Right cardiac atrium (tissue), 5 donors: Measurements from ENCODE around the gene YWHAQ. TPM values are rescaled to one million over a fixed set of nuclear protein-coding genes. Genes with fewer than 3 reads are reported as not detected.
A peak's percentile ranks its signal among the peaks of the same experiment; 100 is the strongest.
"Not testable (repeated sequence)": the region's sequence is repeated elsewhere in the genome, so short reads cannot be mapped to it uniquely, and the experiment has no call there.

Experiments
- ATAC-seq, 2 donors: fragments of 200-7000 bp; cut with Tn5 transposase; one replicate each; pipeline versions ENCODE4 v1.8.0 to v1.9.1; 2020; ENCODE audit warnings: moderate library complexity in 2 of 2, mild to moderate bottlenecking in 1 of 2
- DNase-seq, 3 donors: peaks; one replicate each; pipeline ENCODE4 v3.0.0-alpha.2; 2020
- H3K27ac ChIP-seq: one replicate; pipeline ENCODE4 v1.5.1; 2013; ENCODE audit warnings: mild to moderate bottlenecking, low read length, control low read depth, moderate library complexity
- H3K27me3 ChIP-seq: one replicate; pipeline ENCODE4 v1.6.1; 2013; ENCODE audit not compliant: control insufficient read depth, insufficient read depth
- H3K4me1 ChIP-seq: one replicate; pipeline ENCODE4 v1.6.1; 2013; ENCODE audit warnings: low read length; ENCODE audit not compliant: control insufficient read depth, insufficient read depth
- H3K4me3 ChIP-seq: one replicate; pipeline ENCODE4 v1.5.1; 2013; ENCODE audit warnings: low read length, control low read depth
- H3K9me3 ChIP-seq: one replicate; pipeline ENCODE4 v1.6.1; 2013; ENCODE audit warnings: low read length; ENCODE audit not compliant: control insufficient read depth
- WGBS: extraction: QIAGEN DNeasy Blood & Tissue Kit; methylation state at CpG from one replicate; pipeline ENCODE4 v1.1.7; 2013; 5-methylcytosine and 5-hydroxymethylcytosine counted together
- intact Hi-C, 4 donors: fragments of 100-400 bp; cut with DNase I; formaldehyde crosslinking; loops; one replicate each; pipeline versions ENCODE4 v1.11.0 to v1.14.0; 2022 to 2023
- polyA plus RNA-seq: library from polyadenylated mRNA; stranded (reverse); fragments of 200-250 nt; gene quantifications from one replicate; pipeline ENCODE4 v1.2.3, GENCODE V29; 2013
- total RNA-seq, 4 donors: library from RNA; stranded (reverse); fragmentation: NEBNext Ultra II Directional; extraction: Animal tissue kit (Norgen Biotek cat#: 25700); gene quantifications; one replicate each; pipeline ENCODE4 v1.2.1, GENCODE V29; 2021
- donor health status: healthy with polysubstance abuse.
- donor health status: DM: no; HTN: yes; CAD: no.
- donor health status: DM: no; HTN: no; CAD: no.
- donor health status: DM: no; HTN: yes; CAD: no; lungs with severe emphysema.
- donor health status: DM: yes; HTN: yes; CAD: no.

The YWHAQ gene
- total and polyA plus RNA-seq, 5 donors = 128 to 201 (median 158) TPM

DNA sequence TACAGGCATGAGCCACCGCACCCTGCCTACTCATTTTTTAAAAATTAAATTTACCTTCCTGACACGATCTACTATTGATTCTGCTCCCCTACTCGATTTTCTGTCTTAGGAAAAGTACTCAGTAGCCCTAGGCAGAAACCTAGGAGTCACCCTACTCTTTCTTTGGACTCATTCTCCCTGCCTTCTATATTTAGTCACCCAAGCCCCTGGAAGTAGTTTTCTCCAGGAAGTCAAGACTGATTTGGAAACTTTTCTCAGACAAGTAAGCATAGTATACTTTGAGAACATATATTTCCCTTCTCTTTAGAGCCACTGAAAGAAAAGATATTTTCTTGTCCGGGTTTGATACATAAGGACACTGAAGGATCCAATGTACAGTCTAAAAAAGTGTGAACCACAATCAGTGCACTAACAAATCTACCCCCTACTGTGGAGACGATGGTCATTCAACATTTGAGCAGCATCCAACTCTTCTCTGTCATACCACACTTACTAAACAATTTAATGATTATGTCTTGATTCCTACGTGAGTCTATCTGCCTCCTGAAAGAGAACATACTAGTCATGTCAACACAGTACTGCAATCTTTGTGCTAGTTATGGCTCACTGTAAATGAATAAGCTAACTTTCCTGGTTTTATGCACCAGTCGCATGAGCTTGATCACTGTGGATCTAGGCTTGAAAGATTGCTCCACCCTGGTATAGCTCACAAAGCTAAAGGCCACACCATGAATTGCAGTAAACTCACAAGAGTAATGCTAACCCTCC is 19.8 kb downstream of the YWHAQ start:
- Histone ChIP-seq H3K27me3 (no peaks in the 10 kb centered on the region), H3K4me1 (peaks cover 11% of the 10 kb centered on the region), H3K27ac (no peak overlapping the region), H3K9me3 (no peaks in the 10 kb centered on the region), H3K4me3 (no peak overlapping the region)
- intact Hi-C loops = loop anchor here in 1 of 4 donors (10.0 kb wide), 1 partner anchor 46 kb away; no protein-coding TSS in a partner anchor
- ATAC-seq (no peak), DNase-seq (no peak)
- WGBS = 69% methylated on average over 7 of the region's 7 CpGs

DNA sequence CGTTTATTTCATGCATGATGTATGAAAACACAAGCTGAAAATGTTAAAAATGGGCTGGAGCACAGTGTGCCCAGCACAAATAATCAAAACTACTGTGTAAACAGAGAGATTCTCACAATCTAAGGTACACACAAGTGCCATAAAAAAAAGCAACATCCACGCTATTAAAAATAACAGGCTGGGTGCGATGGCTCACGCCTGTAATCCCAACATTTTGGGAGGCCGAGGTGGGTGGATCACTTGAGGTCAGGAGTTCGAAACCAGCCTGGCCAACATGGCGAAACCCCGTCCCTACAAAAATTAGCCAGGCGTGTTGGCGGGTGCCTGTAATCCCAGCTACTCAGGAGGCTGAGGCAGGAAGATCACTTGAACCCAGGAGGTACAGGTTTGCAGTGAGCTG is 22.3 kb downstream of the YWHAQ start:
- Histone ChIP-seq H3K4me3 (peak overlapping the region; percentile 23), H3K27ac (peak overlapping the region; percentile 89)
- intact Hi-C loops, H3K9me3 ChIP-seq, H3K4me1 ChIP-seq, H3K27me3 ChIP-seq, ATAC-seq, DNase-seq: not testable (repeated sequence)
- 73% methylated on average over 10 of the region's 10 CpGs for WGBS

DNA sequence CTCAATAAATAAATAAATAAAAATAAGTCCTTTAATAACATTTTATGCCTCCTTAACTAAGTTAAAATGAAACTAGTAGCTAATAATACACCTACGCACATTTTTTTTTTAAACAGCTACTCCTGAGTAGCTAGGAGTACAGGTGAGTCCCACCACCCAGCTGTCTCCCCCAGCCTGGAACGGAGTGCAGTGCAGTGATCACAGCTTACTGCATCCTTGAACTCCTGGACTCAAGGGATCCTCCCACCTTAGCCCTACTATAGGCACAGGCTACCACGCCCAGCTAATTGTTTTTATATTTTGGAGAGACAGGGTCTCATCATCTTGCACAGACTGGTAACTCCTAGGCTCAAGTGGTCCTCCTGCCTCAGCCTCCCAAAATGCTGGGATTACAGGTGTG is 28.4 kb downstream of the YWHAQ start:
- Histone ChIP-seq H3K27ac (no peak overlapping the region), H3K9me3 (no peaks in the 10 kb centered on the region), H3K4me1 (no peaks in the 10 kb centered on the region), H3K27me3 (no peaks in the 10 kb centered on the region), H3K4me3 (no peak overlapping the region)
- ATAC-seq = no peak
- intact Hi-C loops = no loop called here
- DNase-seq = no peak
- 98% methylated on average over 3 of the region's 3 CpGs for WGBS

DNA sequence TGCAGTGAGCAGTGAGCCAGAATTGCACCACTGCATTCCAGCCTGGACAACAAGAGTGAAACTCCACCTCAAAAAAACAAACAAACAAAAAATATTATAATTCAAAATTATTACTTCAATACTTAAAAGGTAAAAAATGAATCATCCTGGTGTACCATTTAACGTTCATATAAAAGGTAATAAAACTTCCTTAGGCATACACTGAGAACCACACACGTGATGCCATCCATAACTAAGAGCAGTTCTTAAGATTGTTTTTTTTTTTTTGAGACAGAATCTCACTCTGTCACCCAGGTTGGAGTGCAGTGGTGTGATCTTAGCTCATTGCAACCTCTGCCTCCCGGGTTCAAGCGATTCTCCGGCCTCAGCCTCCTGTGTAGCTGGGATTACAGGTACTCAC is 29.4 kb downstream of the YWHAQ start:
- Histone ChIP-seq H3K27me3 (no peaks in the 10 kb centered on the region), H3K4me1 (no peaks in the 10 kb centered on the region), H3K9me3 (no peaks in the 10 kb centered on the region), H3K27ac (no peak overlapping the region), H3K4me3 (no peak overlapping the region)
- ATAC-seq (no peak), DNase-seq (no peak)
- whole genome bisulfite sequencing = 96% methylated on average over 5 of the region's 5 CpGs
- intact Hi-C loops = no loop called here

DNA sequence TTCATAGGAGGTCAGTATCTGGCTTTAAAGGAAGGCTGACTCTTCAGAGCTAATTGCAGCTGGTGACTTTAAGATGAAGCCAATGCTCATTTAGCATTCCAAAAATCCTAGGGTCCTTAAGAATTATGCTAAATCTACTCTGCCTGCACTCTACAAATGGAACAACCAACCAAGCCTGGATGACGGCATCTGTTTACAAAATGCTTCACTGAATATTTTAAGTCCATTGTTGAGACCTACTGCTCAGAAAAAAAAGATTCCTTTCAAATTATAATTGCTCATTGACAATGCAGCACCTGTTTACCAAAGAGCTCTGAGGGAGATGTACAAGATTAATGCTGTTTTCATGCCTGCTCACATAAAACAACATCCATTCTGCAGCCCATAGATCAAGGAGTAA is 31.4 kb downstream of the YWHAQ start:
- Histone ChIP-seq H3K4me3 (no peak overlapping the region), H3K27me3 (no peaks in the 10 kb centered on the region), H3K4me1 (no peaks in the 10 kb centered on the region), H3K27ac (no peak overlapping the region), H3K9me3 (no peaks in the 10 kb centered on the region)
- DNase-seq (no peak), ATAC-seq (no peak)
- intact Hi-C loops = no loop called here
- 100% methylated on average over 1 of the region's 1 CpG for WGBS

DNA sequence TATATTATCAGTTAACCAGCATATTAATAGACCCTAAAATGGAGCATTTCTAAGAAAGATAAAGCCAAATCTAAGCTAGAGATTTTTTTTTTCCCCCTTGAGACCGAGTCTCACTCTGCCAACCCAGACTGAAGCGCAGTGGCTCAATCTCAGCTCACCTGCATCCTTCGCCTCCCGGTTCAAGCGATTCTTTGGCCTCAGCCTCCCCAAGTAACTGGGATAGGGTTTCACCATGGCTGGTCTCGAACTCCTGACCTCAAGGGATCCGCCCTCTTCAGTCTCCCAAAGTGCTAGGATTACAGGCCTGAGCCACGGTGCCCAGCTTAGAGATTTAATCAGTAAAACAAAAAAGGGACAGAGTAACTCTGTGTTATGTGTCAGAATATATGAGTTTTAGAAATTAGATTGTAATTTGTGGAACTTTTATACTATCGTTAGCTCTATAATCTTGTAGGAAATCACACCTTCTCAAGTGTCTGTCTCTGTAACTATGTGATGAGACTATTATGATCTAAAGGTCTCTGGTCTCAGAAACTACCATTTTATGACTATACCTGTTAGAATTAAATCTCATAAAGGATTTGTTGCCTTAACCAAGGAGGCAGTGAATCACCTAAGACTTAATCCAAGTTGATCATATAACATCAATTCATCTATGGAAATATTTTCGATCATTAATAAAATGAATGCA is 34.0 kb downstream of the YWHAQ start:
- 87% methylated on average over 10 of the region's 10 CpGs for WGBS

DNA sequence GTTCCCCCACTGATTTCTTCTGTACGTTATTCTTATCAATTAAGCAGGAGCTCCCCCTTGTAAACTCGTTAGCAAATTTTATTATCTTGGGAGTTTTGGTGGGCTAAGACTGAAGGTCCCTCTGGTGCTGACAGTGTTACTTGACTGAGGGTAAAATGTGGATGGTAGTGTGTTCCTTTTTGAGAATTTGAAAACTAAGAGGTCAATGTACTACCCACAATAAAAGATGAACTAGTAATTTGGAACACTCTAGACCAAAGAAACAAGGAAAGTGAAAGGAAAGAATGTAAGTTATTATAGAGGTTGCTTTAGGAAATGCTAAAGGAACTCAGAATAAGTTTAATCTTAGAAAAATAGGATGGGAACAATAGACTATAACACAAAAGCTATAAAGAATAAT is 35.1 kb downstream of the YWHAQ start:
- 27% methylated on average over 2 of the region's 2 CpGs for WGBS
- ATAC-seq (no peak), DNase-seq (no peak)
- H3K4me1 ChIP-seq = peaks cover 2% of the 10 kb centered on the region
- intact Hi-C loops = no loop called here
- no peak overlapping the region for H3K4me3 ChIP-seq
- no peaks in the 10 kb centered on the region for H3K27me3 ChIP-seq
- H3K9me3 ChIP-seq = no peaks in the 10 kb centered on the region
- no peak overlapping the region for H3K27ac ChIP-seq

More for the DNA sequence above, 34.0 kb downstream of the YWHAQ start:
- no peaks in the 10 kb centered on the region for H3K9me3 ChIP-seq
- DNase-seq = no peak
- no peak overlapping the region for H3K27ac ChIP-seq
- H3K4me3 ChIP-seq = no peak overlapping the region
- no peak for ATAC-seq
- no peaks in the 10 kb centered on the region for H3K27me3 ChIP-seq
- H3K4me1 ChIP-seq = peaks cover 2% of the 10 kb centered on the region
- intact Hi-C loops = no loop called here

DNA sequence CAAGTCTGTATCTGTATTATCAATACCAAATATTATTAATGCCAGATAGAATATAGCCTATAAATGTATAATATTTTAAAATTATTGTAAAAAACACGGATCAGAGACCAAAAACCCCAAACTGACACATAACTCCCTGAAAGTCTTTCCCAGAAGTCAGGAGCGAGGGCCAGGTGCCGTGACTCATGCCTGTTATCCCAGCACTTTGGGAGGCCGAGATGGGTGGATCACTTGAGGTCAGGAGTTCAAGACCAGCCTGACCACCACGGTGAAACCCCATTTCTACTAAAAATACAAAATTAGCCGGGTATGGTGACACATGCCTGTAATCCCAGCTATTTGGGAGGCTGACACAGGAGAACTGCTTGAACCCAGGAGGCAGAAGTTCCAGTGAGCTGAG is 35.5 kb downstream of the YWHAQ start:
- H3K27me3 ChIP-seq, intact Hi-C loops, H3K4me3 ChIP-seq, ATAC-seq, H3K9me3 ChIP-seq, H3K4me1 ChIP-seq, H3K27ac ChIP-seq, DNase-seq: not testable (repeated sequence)
- WGBS = 75% methylated on average over 6 of the region's 6 CpGs

DNA sequence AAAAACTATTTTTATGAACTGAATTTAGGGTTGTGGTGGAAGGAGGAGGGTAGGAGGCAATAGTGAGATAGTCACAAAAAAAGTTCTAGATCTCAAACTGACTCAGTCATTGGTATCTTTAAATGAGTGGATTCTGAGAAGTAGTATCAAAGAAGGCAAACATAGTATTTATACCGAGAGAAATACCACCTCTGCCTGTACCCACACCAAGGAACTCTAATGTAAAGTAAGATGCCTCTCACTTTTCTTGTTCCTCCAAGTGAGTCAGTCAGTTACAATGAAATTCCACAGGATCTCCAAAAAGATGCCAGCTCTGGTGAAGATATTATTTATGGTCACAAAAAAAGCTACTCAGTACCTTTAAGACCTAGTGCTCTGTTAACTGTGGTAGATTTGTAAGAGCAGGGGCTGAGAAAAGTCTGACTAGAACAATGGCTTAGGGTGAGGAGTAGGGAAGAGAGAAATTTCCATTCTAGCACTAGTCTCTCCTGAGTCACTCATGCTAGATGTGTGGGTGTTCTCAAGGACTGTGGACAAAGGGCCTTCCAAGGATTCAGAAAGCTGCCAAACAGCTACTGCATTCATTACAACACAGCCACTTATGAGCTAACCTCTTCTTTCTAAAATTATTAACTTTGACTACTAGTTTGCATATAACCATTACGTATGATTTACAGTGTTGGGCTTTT is 36.3 kb downstream of the YWHAQ start:
- H3K9me3 ChIP-seq = no peaks in the 10 kb centered on the region
- DNase-seq (no peak), ATAC-seq (peak; percentile 93 to 94)
- no peaks in the 10 kb centered on the region for H3K27me3 ChIP-seq
- H3K4me3 ChIP-seq = no peak overlapping the region
- H3K4me1 ChIP-seq = peaks cover 2% of the 10 kb centered on the region
- intact Hi-C loops = no loop called here
- WGBS = 65% methylated on average over 2 of the region's 2 CpGs
- H3K27ac ChIP-seq = no peak overlapping the region

DNA sequence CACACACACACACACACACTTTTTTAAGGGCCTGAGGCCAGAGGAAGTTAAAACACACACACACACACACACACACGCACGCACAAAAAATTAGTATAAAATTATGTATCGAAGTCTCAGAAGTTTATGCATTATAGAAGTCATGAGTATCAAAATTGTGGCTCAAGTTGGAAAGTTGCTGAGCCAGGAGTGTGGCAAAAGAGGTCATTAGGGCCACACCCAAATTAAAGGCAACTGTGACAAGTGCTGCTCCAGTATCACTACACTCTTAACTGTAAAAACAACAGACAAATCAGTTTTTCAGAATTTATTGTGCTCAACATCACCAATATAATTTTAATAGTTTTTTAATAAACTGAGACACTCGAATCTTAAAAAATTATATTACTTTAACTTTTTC is 36.9 kb downstream of the YWHAQ start:
- H3K27me3 ChIP-seq = no peaks in the 10 kb centered on the region
- WGBS = 83% methylated on average over 4 of the region's 4 CpGs
- intact Hi-C loops = no loop called here
- H3K9me3 ChIP-seq = no peaks in the 10 kb centered on the region
- H3K4me1 ChIP-seq = peaks cover 2% of the 10 kb centered on the region
- ATAC-seq = peak; percentile 47 to 54
- H3K27ac ChIP-seq = no peak overlapping the region
- no peak overlapping the region for H3K4me3 ChIP-seq
- no peak for DNase-seq

DNA sequence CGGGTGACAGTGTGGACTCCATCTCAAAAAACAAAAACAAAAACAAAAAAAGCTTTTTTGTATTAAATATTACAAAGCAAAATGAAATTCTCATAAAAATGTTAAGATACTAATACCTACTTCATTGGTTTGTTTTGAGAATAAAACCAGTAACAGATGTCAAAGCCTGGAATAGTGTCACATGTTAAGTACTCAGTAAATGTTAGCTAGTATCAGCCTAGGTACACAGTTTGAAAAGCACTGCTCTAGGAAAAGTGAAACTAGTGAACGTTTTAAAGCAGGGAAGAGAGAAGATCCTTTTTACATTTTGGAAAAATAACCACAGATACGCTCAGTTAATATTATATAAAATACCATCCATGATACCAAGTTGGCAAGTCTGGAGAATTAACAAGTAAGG is 38.1 kb downstream of the YWHAQ start:
- Histone ChIP-seq H3K4me1 (peaks cover 2% of the 10 kb centered on the region), H3K27ac (no peak overlapping the region), H3K27me3 (no peaks in the 10 kb centered on the region), H3K4me3 (no peak overlapping the region), H3K9me3 (no peaks in the 10 kb centered on the region)
- ATAC-seq (no peak), DNase-seq (no peak)
- intact Hi-C loops = no loop called here
- 75% methylated on average over 3 of the region's 3 CpGs for WGBS
